Aorta (tissue), 5 donors: Measurements from ENCODE around the gene AVPR2. TPM values are rescaled to one million over a fixed set of nuclear protein-coding genes. Genes with fewer than 3 reads are reported as not detected.

Experiments used
- ATAC-seq: fragments of 200-7000 bp; cut with Tn5 transposase; one replicate; pipeline ENCODE4 v1.9.1; 2022; ENCODE audit warnings: moderate library complexity; ENCODE audit not compliant: low FRiP score
- DNase-seq, 2 donors: peaks; one replicate each; pipeline ENCODE4 v3.0.0-alpha.2; 2020
- H3K27ac ChIP-seq, 2 donors: one replicate each; pipeline ENCODE4 v1.5.1; 2013; ENCODE audit warnings: low read length in 2 of 2, mild to moderate bottlenecking in 2 of 2, moderate library complexity in 2 of 2, control low read depth in 1 of 2, inconsistent platforms in 1 of 2, low read depth in 1 of 2
- H3K27me3 ChIP-seq, 2 donors: one replicate each; pipeline ENCODE4 v1.6.1; 2013; ENCODE audit warnings: control low read depth in 1 of 2, low read length in 1 of 2, mild to moderate bottlenecking in 1 of 2, moderate library complexity in 1 of 2; ENCODE audit not compliant: insufficient read depth in 2 of 2, control insufficient read depth in 1 of 2
- H3K36me3 ChIP-seq, 2 donors: one replicate each; pipeline ENCODE4 v1.6.1; 2013; ENCODE audit warnings: control low read depth in 1 of 2, low read length in 1 of 2, mild to moderate bottlenecking in 1 of 2; ENCODE audit not compliant: insufficient read depth in 2 of 2, control insufficient read depth in 1 of 2
- H3K4me1 ChIP-seq, 2 donors: one replicate each; pipeline ENCODE4 v1.6.1; 2013; ENCODE audit warnings: low read length in 2 of 2, control low read depth in 1 of 2, mild to moderate bottlenecking in 1 of 2, moderate library complexity in 1 of 2; ENCODE audit not compliant: insufficient read depth in 2 of 2, control insufficient read depth in 1 of 2
- H3K4me3 ChIP-seq, 2 donors: one replicate each; pipeline ENCODE4 v1.5.1; 2013; ENCODE audit warnings: low read length in 2 of 2, control low read depth in 1 of 2, mild to moderate bottlenecking in 1 of 2
- H3K9me3 ChIP-seq: one replicate; pipeline ENCODE4 v1.6.1; 2013; ENCODE audit warnings: mild to moderate bottlenecking, low read length; ENCODE audit not compliant: control insufficient read depth
- WGBS, 2 donors: extraction: QIAGEN DNeasy Blood & Tissue Kit; methylation state at CpG; one replicate each; pipeline ENCODE4 v1.1.7; 2013; 5-methylcytosine and 5-hydroxymethylcytosine counted together
- intact Hi-C, 2 donors: fragments of 100-400 bp; cut with DNase I; formaldehyde crosslinking; loops; one replicate each; pipeline versions ENCODE4 v1.14.2 to v1.15.0; 2022
- polyA plus RNA-seq, 2 donors: library from polyadenylated mRNA; stranded (reverse); fragments of 200-250 nt; gene quantifications; one replicate each; pipeline ENCODE4 v1.2.3, GENCODE V29; 2013
- total RNA-seq, 2 donors: library from RNA; stranded (reverse); fragmentation: NEBNext Ultra II Directional; extraction: Animal tissue kit (Norgen Biotek cat#: 25700); gene quantifications; one replicate each; pipeline ENCODE4 v1.2.1, GENCODE V29; 2021
- donor health status: healthy with polysubstance abuse.
- donor health status: Bipolar disorder and iron deficiency.
- donor health status: DM: no; HTN: no; CAD: no.
- donor health status: DM: no; HTN: no; CAD: no.
- donor health status: DM: yes; HTN: yes; CAD: no.

The AVPR2 gene
- total and polyA plus RNA-seq, 4 donors = 0.23 to 4.6 (median 3.0) TPM; not detected in 1

- DNase-seq (no peak), ATAC-seq (no peak)
- WGBS, 2 donors = 85% methylated on average over 10 of the region's 10 CpGs
- intact Hi-C loops = no loop called here
- Histone ChIP-seq H3K27ac (no peak overlapping the region), H3K27me3 (no peaks in the 10 kb centered on the region), H3K36me3 (no peaks in the 10 kb centered on the region), H3K4me1 (no peaks in the 10 kb centered on the region), H3K4me3 (no peak overlapping the region), H3K9me3 (no peaks in the 10 kb centered on the region)
Measured at GRCh38 chrX:153864101-153864500, 40.4 kb upstream of the AVPR2 start.

GRCh38 chrX:153864561-153865320, 39.7 kb upstream of the AVPR2 start:
- WGBS, 2 donors = 72 to 75% methylated on average over 24 to 30 of the region's 30 CpGs
- no peaks in the 10 kb centered on the region for H3K4me1 ChIP-seq
- no peak overlapping the region for H3K4me3 ChIP-seq
- intact Hi-C loops = no loop called here
- no peaks in the 10 kb centered on the region for H3K36me3 ChIP-seq
- H3K9me3 ChIP-seq = no peaks in the 10 kb centered on the region
- no peaks in the 10 kb centered on the region for H3K27me3 ChIP-seq
- DNase-seq (peak in 1 of 2 donors; percentile 68), ATAC-seq (no peak)
- no peak overlapping the region for H3K27ac ChIP-seq

- H3K27me3 ChIP-seq = no peaks in the 10 kb centered on the region
- intact Hi-C loops = no loop called here
- no peaks in the 10 kb centered on the region for H3K9me3 ChIP-seq
- no peak overlapping the region for H3K4me3 ChIP-seq
- H3K4me1 ChIP-seq = no peaks in the 10 kb centered on the region
- no peak for DNase-seq
- ATAC-seq = no peak
- 87 to 96% methylated on average over 11 of the region's 11 CpGs for WGBS, 2 donors
- H3K36me3 ChIP-seq = no peaks in the 10 kb centered on the region
- no peak overlapping the region for H3K27ac ChIP-seq
Measured at GRCh38 chrX:153865321-153865580, 39.2 kb upstream of the AVPR2 start.

- H3K4me3 ChIP-seq = no peak overlapping the region
- H3K27ac ChIP-seq = no peak overlapping the region
- H3K4me1 ChIP-seq = no peaks in the 10 kb centered on the region
- no peak for ATAC-seq
- intact Hi-C loops = no loop called here
- no peaks in the 10 kb centered on the region for H3K36me3 ChIP-seq
- H3K9me3 ChIP-seq = no peaks in the 10 kb centered on the region
- no peak for DNase-seq
- H3K27me3 ChIP-seq = no peaks in the 10 kb centered on the region
- WGBS, 2 donors = 90 to 94% methylated on average over 9 of the region's 9 CpGs
Measured at GRCh38 chrX:153865685-153866084, 38.8 kb upstream of the AVPR2 start.

- H3K4me1 ChIP-seq = no peaks in the 10 kb centered on the region
- 82 to 84% methylated on average over 21 to 22 of the region's 22 CpGs for WGBS, 2 donors
- H3K27ac ChIP-seq = no peak overlapping the region
- H3K4me3 ChIP-seq = no peak overlapping the region
- H3K9me3 ChIP-seq = no peaks in the 10 kb centered on the region
- DNase-seq (no peak), ATAC-seq (no peak)
- no peaks in the 10 kb centered on the region for H3K27me3 ChIP-seq
- intact Hi-C loops = no loop called here
- H3K36me3 ChIP-seq = no peaks in the 10 kb centered on the region
Measured at GRCh38 chrX:153866302-153867019, 38.0 kb upstream of the AVPR2 start.

- Histone ChIP-seq H3K4me3 (no peak overlapping the region), H3K27ac (no peak overlapping the region), H3K9me3 (no peaks in the 10 kb centered on the region), H3K4me1 (no peaks in the 10 kb centered on the region), H3K27me3 (no peaks in the 10 kb centered on the region), H3K36me3 (no peaks in the 10 kb centered on the region)
- intact Hi-C loops = no loop called here
- ATAC-seq (no peak), DNase-seq (no peak)
- WGBS, 2 donors = 76 to 77% methylated on average over 9 of the region's 9 CpGs
Measured at GRCh38 chrX:153867139-153867538, 37.3 kb upstream of the AVPR2 start.

- H3K9me3 ChIP-seq = no peaks in the 10 kb centered on the region
- intact Hi-C loops = no loop called here
- no peak overlapping the region for H3K27ac ChIP-seq
- DNase-seq (no peak), ATAC-seq (no peak)
- no peaks in the 10 kb centered on the region for H3K4me1 ChIP-seq
- WGBS, 2 donors = 86 to 89% methylated on average over 13 of the region's 13 CpGs
- no peak overlapping the region for H3K4me3 ChIP-seq
- no peaks in the 10 kb centered on the region for H3K27me3 ChIP-seq
- no peaks in the 10 kb centered on the region for H3K36me3 ChIP-seq
Measured at GRCh38 chrX:153867671-153868070, 36.8 kb upstream of the AVPR2 start.

- H3K4me1 ChIP-seq = no peaks in the 10 kb centered on the region
- no peak overlapping the region for H3K27ac ChIP-seq
- ATAC-seq = no peak
- H3K27me3 ChIP-seq = no peaks in the 10 kb centered on the region
- no peak overlapping the region for H3K4me3 ChIP-seq
- WGBS, 2 donors = 84 to 87% methylated on average over 26 of the region's 26 CpGs
- H3K36me3 ChIP-seq = no peaks in the 10 kb centered on the region
- intact Hi-C loops = no loop called here
- no peak for DNase-seq
- no peaks in the 10 kb centered on the region for H3K9me3 ChIP-seq
Measured at GRCh38 chrX:153868576-153869472, 35.6 kb upstream of the AVPR2 start.
